Measurements from ENCODE around the gene AP2A2.

AP2A2 gene

GRCh38 chr11:909406-909805, 16.3 kb upstream of the AP2A2 start:
- no peak for TF ChIP-seq CTCF (IDR thresholded peaks at IDR 0.05; ENCODE audit: extremely low read depth, missing control alignments)
- no peak for DNase-seq (ENCODE audit: low spot score)

GRCh38 chr11:910044-910588, 15.6 kb upstream of the AP2A2 start:
- DNase-seq (ENCODE audit: low spot score), result no peak
- TF ChIP-seq CTCF (IDR thresholded peaks at IDR 0.05; ENCODE audit: extremely low read depth, missing control alignments), result no peak

- DNase-seq (ENCODE audit: low spot score), result peak; percentile 100
- TF ChIP-seq CTCF (IDR thresholded peaks at IDR 0.05; ENCODE audit: extremely low read depth, missing control alignments), result no peak
Measured at GRCh38 chr11:910589-911030, 15.1 kb upstream of the AP2A2 start, which contains the start of gene CHID1. CHID1 (minus strand) TSS chr11:910810; CDS start chr11:904816, 5,994 bp downstream.

GRCh38 chr11:911031-911889, 14.4 kb upstream of the AP2A2 start:
- DNase-seq (ENCODE audit: low spot score), result peak; percentile 67
- no peak for TF ChIP-seq CTCF (IDR thresholded peaks at IDR 0.05; ENCODE audit: extremely low read depth, missing control alignments)

- no peak for DNase-seq (ENCODE audit: low spot score)
Measured at GRCh38 chr11:911890-912219, 13.8 kb upstream of the AP2A2 start.

GRCh38 chr11:912266-912665, 13.4 kb upstream of the AP2A2 start:
- DNase-seq (ENCODE audit: low spot score), result no peak
- TF ChIP-seq CTCF (IDR thresholded peaks at IDR 0.05; ENCODE audit: extremely low read depth, missing control alignments), result no peak

More at GRCh38 chr11:911890-912219, 13.8 kb upstream of the AP2A2 start:
- TF ChIP-seq CTCF (IDR thresholded peaks at IDR 0.05; ENCODE audit: extremely low read depth, missing control alignments), result no peak

- DNase-seq (ENCODE audit: low spot score), result no peak
- TF ChIP-seq CTCF (IDR thresholded peaks at IDR 0.05; ENCODE audit: extremely low read depth, missing control alignments), result no peak
Measured at GRCh38 chr11:913043-913442, 12.6 kb upstream of the AP2A2 start.
